IPS-NIHi7 (cell line): Measurements from ENCODE around the gene KCNQ1.

Source experiments
- DNase-seq: peaks from one replicate; pipeline ENCODE4 v3.0.0; 2012; ENCODE audit warnings: mixed read lengths; ENCODE audit errors: extremely low spot score

KCNQ1 gene

DNA sequence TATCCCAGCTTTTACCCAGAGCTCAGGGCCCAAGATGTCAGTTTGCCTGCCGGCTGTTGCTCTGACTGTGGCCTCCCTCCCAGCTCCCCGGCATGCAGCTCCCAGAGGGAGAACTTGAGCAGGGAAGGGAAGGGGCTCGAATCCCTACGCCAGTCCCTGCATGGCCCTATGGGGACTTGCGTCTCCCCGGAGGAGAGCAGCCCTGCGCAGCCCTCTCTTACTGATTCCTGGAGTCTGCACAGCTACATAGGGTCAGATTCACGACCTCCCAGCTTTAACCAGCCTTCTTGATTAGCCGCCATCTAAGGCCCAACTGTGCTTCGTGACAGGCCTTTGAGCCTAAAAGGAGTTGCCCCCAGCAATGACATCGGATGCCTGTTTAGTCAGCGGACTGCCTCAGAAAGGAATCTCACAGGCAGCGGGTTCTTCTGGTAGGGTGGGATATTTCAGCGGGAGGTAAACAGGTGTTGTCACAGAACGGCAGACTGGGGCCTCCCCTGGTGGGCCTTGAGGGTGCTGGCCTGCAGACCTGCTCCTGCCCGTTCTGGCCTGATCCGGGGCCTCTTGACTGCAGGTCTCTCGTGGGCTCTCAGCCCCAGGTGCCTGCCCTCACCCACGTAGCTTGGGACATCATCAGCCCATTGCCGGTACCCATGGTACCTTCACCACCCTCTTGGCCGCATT lies 298.8 kb downstream of the KCNQ1 start:
- DNase-seq, result no peak

DNA sequence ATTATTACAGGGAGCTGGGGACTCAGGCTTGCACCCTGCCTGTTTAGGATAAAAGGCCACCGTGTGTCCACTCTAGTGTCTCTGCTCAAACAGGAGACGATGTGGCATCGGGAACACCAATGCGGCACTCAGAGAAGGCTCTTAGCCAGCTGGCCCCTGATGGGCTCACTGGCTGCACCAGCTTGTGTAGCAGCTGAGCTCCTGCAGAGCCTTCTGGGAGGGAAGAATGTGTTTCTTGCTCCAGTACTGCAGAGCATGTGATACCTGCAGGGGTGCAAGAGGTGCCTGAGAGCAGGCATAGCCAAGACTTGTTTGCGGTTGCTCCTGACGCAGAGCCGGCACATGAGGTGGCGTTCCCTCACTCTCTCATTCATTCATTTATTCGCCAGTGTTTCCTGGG lies 299.4 kb downstream of the KCNQ1 start:
- DNase-seq, result no peak

GRCh38 chr11:2745511-2745910 lies 300.7 kb downstream of the KCNQ1 start:
- DNase-seq, result no peak

GRCh38 chr11:2746401-2747247 lies 301.8 kb downstream of the KCNQ1 start:
- DNase-seq, result no peak

DNA sequence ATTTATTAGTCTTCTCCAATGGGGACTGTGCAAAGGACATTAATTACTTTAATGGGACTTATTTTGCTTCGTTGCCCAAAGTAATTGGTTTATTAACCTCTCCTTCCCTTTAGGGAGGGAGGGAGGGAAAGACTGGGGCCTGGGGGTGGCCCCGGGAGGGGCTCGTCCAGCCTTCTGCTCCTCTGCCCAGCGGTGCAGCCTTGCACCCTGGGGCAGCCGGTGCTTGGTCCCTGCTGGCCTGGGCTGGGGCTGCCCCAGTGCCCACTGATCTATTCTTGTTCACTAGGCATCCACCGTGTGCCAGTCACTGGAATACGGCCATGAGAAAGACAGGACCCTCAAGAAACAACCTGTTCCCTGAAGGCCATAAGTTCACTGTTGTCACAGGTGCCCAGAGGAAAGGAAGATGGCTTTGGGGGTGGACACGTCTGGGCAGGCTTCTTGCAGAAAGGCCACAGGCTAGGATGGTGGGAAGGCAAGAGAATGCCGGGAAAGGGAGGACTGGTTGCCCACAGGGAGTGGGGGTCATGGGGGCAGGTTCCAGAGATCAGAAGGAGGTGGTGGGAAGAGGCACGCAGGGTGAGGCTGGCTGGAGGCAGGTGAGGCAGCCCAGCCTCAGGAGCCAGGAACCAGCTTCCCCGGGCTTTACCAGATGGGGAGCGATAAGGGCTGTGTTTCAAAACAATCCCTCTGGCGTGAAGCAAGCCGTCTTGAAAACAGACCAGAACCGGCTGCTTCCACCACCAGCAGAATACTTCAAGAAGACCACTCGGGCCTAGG lies 302.6 kb downstream of the KCNQ1 start:
- no peak for DNase-seq

DNA sequence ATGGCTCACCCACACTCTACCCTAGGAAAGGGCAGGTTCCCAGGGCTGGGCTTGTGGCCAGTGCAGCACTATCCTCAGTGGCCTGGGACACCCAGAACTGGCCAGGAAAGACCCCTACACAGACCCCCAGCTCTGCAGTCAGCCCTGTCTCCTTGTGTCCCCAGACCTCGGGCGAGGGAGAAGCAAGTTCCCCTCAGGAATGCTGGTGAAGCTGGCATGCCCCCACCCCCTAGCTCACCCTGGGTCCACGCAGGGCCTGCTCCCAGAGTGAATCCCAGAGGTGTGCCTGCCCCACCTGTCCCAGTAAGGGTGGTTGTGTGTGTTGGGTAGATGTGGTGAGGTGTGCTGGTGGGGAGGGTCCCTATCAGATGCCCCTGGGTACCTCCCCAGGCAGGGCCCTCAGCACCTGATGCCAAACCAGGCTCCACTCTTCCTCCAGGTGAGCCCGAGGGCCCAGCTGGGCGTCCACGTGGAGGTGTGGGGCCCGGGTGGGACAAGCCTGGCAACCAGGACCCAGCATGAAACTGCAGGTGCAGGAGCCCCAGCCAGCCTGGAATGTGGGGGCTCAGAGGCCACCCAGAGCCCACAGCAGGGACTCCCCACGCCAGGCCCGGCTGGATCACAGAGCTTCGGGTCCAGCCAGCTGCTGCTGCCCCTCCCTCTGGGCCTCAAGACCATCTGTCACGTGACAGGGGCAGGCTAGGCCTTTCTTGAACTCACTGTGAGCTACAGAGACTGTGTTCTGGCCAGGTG lies 303.4 kb downstream of the KCNQ1 start:
- no peak for DNase-seq

GRCh38 chr11:2748814-2749554 lies 304.2 kb downstream of the KCNQ1 start:
- DNase-seq, result no peak

- no peak for DNase-seq
Observed at GRCh38 chr11:2750101-2750681, 305.4 kb downstream of the KCNQ1 start.

- DNase-seq, result no peak
Observed at GRCh38 chr11:2750682-2751522, 306.1 kb downstream of the KCNQ1 start.

- no peak for DNase-seq
Observed at GRCh38 chr11:2751523-2752203, 306.9 kb downstream of the KCNQ1 start.

GRCh38 chr11:2752204-2752770 lies 307.5 kb downstream of the KCNQ1 start:
- no peak for DNase-seq

DNA sequence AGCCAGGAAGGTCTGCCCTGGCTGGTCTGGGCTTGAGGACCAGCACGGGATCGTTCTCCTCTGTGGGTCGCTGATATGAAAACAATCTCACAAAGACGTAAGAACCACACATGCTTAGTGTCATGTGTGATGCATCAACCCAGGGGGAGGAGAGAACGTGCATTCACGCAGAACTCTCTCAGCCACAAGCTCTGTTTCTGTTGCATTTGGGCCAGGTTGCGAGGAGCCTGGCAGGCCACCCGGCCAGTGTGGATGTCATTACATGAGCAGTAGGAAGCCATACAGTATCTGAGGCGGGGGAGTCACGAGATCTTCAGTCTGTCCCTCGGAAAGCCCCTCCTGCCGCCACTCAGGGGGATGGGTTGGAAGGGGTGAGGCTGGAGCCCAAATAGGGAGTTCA lies 308.1 kb downstream of the KCNQ1 start:
- DNase-seq, result no peak

DNA sequence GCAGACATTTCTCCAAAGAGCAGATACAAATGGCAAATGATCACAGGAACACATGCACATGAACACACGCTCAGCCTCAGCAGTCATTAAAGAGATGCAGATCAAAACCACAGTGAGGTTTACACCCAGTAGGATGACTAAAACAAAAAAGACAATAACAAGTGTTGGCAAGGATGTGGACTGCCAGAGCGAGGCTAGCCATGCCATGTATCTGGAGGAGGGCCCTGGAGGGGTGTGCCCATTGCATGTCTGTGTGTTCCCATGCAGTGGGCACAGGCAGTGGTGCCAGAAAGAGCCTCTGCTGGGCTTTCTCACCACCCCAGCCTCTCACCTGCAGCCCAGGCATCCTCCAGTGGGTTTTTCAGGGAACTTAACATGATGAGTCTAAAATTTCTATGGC lies 309.2 kb downstream of the KCNQ1 start:
- DNase-seq, result no peak

DNA sequence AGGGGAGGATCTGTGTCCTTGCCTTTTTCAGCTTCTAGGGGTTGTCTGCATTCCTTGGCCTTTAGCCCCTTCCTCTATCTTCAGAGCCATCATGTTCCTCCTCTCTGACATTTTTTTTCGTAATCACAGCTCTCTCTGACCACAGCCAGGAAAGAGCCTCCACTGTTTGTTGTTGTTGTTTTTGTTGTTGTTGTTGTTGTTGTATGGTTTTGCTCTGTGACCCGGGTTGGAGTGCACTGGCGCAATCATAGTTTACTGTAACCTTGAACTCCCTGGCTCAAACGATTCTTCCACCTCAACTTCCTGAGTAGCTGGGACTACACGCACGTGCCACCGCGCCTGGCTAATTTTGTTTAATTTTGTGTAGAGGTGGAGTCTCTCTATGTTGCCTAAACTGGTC lies 310.3 kb downstream of the KCNQ1 start:
- DNase-seq, result no peak

DNA sequence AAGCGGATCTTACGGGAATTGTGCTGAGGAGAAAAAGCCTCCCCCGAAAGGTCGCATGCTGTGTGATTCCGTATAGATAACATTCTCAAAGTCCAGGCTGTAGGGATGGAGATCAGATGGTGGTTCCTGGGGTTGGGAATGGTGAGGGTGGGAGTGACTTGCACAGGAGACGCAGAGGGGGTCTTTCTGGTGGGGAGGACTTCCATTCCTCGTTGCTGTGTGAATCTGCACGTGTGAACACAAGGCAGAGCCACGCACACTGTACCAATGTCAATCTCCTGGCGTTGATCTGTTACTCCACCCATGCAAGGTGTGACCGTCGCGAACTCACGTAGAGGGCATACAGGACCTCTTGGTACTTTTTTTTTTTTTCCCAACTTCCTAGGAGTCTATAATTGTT lies 313.9 kb downstream of the KCNQ1 start:
- no peak for DNase-seq

DNA sequence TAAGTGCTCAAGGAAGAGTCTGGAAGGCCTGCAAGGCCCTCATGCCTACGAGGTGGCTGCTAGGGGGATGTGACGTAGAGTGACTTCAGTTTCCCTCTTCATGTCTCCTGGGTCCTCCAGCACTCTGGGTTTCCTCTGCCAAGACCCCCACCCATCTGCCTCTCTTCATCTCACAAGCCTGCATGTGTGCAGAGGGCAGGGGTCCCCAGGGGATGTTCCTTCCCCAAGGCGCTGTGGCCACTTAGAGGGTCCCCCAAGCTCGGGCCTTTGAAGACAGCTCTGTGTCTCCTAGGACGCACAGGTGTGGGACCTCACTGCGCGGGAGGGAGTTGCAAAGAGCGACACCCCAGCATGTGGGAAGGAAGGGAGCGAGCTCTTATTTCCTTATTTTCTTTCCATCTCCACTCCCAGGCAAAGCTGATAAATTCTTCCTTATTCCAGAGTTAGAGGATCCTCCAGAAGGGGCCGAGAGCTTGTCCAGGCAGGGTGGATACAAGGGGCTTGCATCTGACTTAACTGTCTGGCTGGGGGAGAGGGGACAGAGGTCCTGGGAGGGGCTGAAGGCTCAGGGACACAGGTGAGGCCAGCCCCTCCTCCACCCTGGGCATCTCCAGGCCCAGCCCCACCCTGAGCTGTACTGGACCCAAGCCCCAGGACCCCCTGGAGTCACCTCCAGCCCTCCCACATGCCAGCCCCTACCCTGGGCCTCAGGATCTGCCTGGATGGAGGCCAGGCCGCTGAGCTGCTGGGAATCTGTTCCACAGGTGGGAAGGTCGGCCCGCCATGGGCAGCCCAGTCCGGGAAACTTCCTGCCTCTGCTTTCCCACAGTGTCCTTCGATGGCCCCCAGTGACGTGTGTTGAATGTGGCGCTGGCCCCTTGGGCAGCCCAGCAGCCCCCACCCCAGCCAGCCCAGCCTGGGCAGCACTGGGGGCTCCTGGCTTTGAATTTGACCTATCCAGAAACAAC lies 314.7 kb downstream of the KCNQ1 start:
- no peak for DNase-seq

DNA sequence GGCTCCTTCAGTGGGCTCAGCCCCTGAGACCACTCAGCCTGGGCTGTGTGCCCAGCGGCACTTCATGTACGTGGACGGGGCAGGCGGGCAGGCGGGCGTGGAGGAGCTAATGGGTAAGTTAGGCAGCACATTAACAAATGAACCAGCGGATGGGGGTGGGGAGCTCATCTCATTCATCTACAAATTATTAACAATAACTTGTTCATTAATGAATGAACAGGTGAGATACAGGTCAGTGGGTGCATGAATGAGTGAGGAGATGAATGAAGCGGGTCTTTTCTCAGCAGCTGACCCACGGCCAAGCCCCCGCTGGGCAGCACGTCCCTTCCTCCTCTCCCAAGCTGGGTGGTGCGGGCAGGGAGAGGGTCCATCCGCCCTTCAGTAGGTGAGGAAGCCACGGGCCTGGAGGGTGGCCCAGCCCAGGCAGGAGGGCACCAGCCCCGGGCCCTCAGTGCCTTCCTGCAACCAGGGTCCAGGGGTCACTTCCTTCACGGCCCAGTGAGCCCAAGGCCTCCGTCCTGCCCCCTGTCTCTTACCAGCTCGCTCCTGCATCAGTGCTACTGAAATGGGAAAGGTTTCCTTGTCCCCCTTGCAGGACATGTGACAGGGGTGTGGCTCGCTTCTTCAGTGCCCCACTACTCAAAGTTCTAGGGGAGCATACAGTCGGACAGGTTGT lies 315.5 kb downstream of the KCNQ1 start:
- no peak for DNase-seq
